ENCODE data around the gene SEMA4B. TPM values are rescaled to one million over a fixed set of nuclear protein-coding genes. Genes with fewer than 3 reads are reported as not detected.

SEMA4B gene
- total RNA-seq, 5 donors from 2014 or later (not counting 1 experiment from before 2014, with no cell fraction given): 11.7 to 34.7 (median 25.4) TPM

GRCh38 chr15:90202929-90203328, 1.8 kb downstream of the SEMA4B start:
- H3K9me3 ChIP-seq: no peaks in the 10 kb centered on the region
- H3K36me3 ChIP-seq (ENCODE audit: control insufficient read depth in 2 of 2, extremely low read depth in 1 of 2, insufficient read depth in 1 of 2, low read length in 1 of 2): peaks cover 0 to 8% of the 10 kb centered on the region in 2 donors
- Mint-ChIP-seq H3K4me1 (peaks cover 21 to 29% (median 22%) of the 10 kb centered on the region in 3 donors), H3K36me3 (peaks cover 9% of the 10 kb centered on the region), H3K27me3 (no peaks in the 10 kb centered on the region), H3K27ac (peak overlapping the region; percentile 11 to 70), H3K9me3 (no peaks in the 10 kb centered on the region), H3K4me3 (peak overlapping the region; percentile 84 to 96 (median 91))
- no peak overlapping the region for H3K27ac ChIP-seq (ENCODE audit: low read length)
- H3K4me3 ChIP-seq (ENCODE audit: control insufficient read depth in 1 of 2, extremely low read depth in 1 of 2, low read length in 1 of 2): no peak overlapping the region
- peaks cover 0 to 4% of the 10 kb centered on the region in 2 experiments for H3K27me3 ChIP-seq (replicated peaks in 1 of 2; ENCODE audit: control insufficient read depth in 2 of 2, extremely low read depth in 1 of 2, insufficient read depth in 2 of 2, low read length in 1 of 2)
- POLR2A ChIA-PET: no interaction called here
- CTCF ChIA-PET: interaction anchor here in 1 of 2 donors (0.6 to 0.7 kb wide), 3 partner anchors 18 to 1125 kb away, joined by 3 to 4 read pairs (median 3); no protein-coding TSS in a partner anchor
- ATAC-seq (replicated peaks in 1 of 4) (no peak), DNase-seq (no peak)
- 100% methylated on average over 4 of the region's 4 CpGs for whole genome bisulfite sequencing (ENCODE audit: insufficient coverage)
- peaks cover 13 to 26% of the 10 kb centered on the region in 2 experiments for H3K4me1 ChIP-seq (ENCODE audit: control insufficient read depth in 1 of 2, extremely low read depth in 1 of 2, insufficient read depth in 2 of 2, low read length in 2 of 2)

GRCh38 chr15:90203473-90203872, 2.3 kb downstream of the SEMA4B start:
- peaks cover 13 to 26% of the 10 kb centered on the region in 2 experiments for H3K4me1 ChIP-seq (ENCODE audit: control insufficient read depth in 1 of 2, extremely low read depth in 1 of 2, insufficient read depth in 2 of 2, low read length in 2 of 2)
- ChIA-PET CTCF (interaction anchor here in 1 of 2 donors (0.6 to 0.7 kb wide), 2 partner anchors 18 to 1125 kb away, joined by 3 read pairs; no protein-coding TSS in a partner anchor), POLR2A (no interaction called here)
- WGBS (ENCODE audit: insufficient coverage): 94% methylated on average over 4 of the region's 7 CpGs
- H3K9me3 ChIP-seq: no peaks in the 10 kb centered on the region
- H3K27ac ChIP-seq (ENCODE audit: low read length): no peak overlapping the region
- peak overlapping the region in 1 of 2 donors; percentile 11 for H3K27ac Mint-ChIP-seq
- no peaks in the 10 kb centered on the region for H3K27me3 Mint-ChIP-seq
- H3K4me3 Mint-ChIP-seq: peak overlapping the region in 1 of 3 donors; percentile 96
- H3K36me3 Mint-ChIP-seq: peaks cover 9% of the 10 kb centered on the region
- peaks cover 21 to 27% (median 24%) of the 10 kb centered on the region in 3 donors for H3K4me1 Mint-ChIP-seq
- DNase-seq: no peak
- H3K36me3 ChIP-seq (ENCODE audit: control insufficient read depth in 2 of 2, extremely low read depth in 1 of 2, insufficient read depth in 1 of 2, low read length in 1 of 2): peaks cover 0 to 8% of the 10 kb centered on the region in 2 donors
- H3K27me3 ChIP-seq (replicated peaks in 1 of 2; ENCODE audit: control insufficient read depth in 2 of 2, extremely low read depth in 1 of 2, insufficient read depth in 2 of 2, low read length in 1 of 2): peaks cover 0 to 4% of the 10 kb centered on the region in 2 experiments
- H3K9me3 Mint-ChIP-seq: no peaks in the 10 kb centered on the region
- no peak for ATAC-seq (replicated peaks in 1 of 4)
- H3K4me3 ChIP-seq (ENCODE audit: control insufficient read depth in 1 of 2, extremely low read depth in 1 of 2, low read length in 1 of 2): no peak overlapping the region

GRCh38 chr15:90203922-90204321, 2.8 kb downstream of the SEMA4B start:
- Mint-ChIP-seq H3K27me3 (no peaks in the 10 kb centered on the region), H3K4me1 (peaks cover 23 to 28% (median 27%) of the 10 kb centered on the region in 3 donors), H3K4me3 (no peak overlapping the region), H3K27ac (no peak overlapping the region), H3K36me3 (peaks cover 9% of the 10 kb centered on the region), H3K9me3 (no peaks in the 10 kb centered on the region)
- H3K4me1 ChIP-seq (ENCODE audit: control insufficient read depth in 1 of 2, extremely low read depth in 1 of 2, insufficient read depth in 2 of 2, low read length in 2 of 2): peaks cover 13 to 26% of the 10 kb centered on the region in 2 experiments
- H3K4me3 ChIP-seq (ENCODE audit: control insufficient read depth in 1 of 2, extremely low read depth in 1 of 2, low read length in 1 of 2): no peak overlapping the region
- DNase-seq: no peak
- H3K36me3 ChIP-seq (ENCODE audit: control insufficient read depth in 2 of 2, extremely low read depth in 1 of 2, insufficient read depth in 1 of 2, low read length in 1 of 2): peaks cover 0 to 8% of the 10 kb centered on the region in 2 donors
- POLR2A ChIA-PET: interaction anchor here in 1 of 2 donors (0.7 kb wide), 1 partner anchor 622 kb away, joined by 4 read pairs; no protein-coding TSS in a partner anchor
- CTCF ChIA-PET: no interaction called here
- H3K27ac ChIP-seq (ENCODE audit: low read length): no peak overlapping the region
- H3K27me3 ChIP-seq (replicated peaks in 1 of 2; ENCODE audit: control insufficient read depth in 2 of 2, extremely low read depth in 1 of 2, insufficient read depth in 2 of 2, low read length in 1 of 2): peaks cover 0 to 4% of the 10 kb centered on the region in 2 experiments
- no peaks in the 10 kb centered on the region for H3K9me3 ChIP-seq
- ATAC-seq (replicated peaks in 1 of 4): no peak
- 94% methylated on average over 5 of the region's 8 CpGs for WGBS (ENCODE audit: insufficient coverage)

- H3K36me3 Mint-ChIP-seq: peaks cover 18% of the 10 kb centered on the region
- no peaks in the 10 kb centered on the region for H3K9me3 Mint-ChIP-seq
- H3K4me1 Mint-ChIP-seq: peaks cover 29 to 36% (median 35%) of the 10 kb centered on the region in 3 donors
- no peak for DNase-seq
- peaks cover 13 to 34% of the 10 kb centered on the region in 2 experiments for H3K4me1 ChIP-seq (ENCODE audit: control insufficient read depth in 1 of 2, extremely low read depth in 1 of 2, insufficient read depth in 2 of 2, low read length in 2 of 2)
- H3K27me3 Mint-ChIP-seq: no peaks in the 10 kb centered on the region
- POLR2A ChIA-PET: interaction anchor here in 1 of 2 donors (0.6 to 1.7 kb wide), 2 partner anchors 10 to 12 kb away, joined by 4 to 5 read pairs; no protein-coding TSS in a partner anchor
- no peak for ATAC-seq (replicated peaks in 1 of 4)
- peaks cover 0 to 4% of the 10 kb centered on the region in 2 experiments for H3K27me3 ChIP-seq (replicated peaks in 1 of 2; ENCODE audit: control insufficient read depth in 2 of 2, extremely low read depth in 1 of 2, insufficient read depth in 2 of 2, low read length in 1 of 2)
- H3K4me3 ChIP-seq (ENCODE audit: control insufficient read depth in 1 of 2, extremely low read depth in 1 of 2, low read length in 1 of 2): no peak overlapping the region
- H3K36me3 ChIP-seq (ENCODE audit: control insufficient read depth in 2 of 2, extremely low read depth in 1 of 2, insufficient read depth in 1 of 2, low read length in 1 of 2): peaks cover under 1 to 10% of the 10 kb centered on the region in 2 donors
- H3K4me3 Mint-ChIP-seq: no peak overlapping the region
- CTCF ChIA-PET: no interaction called here
- no peak overlapping the region for H3K27ac ChIP-seq (ENCODE audit: low read length)
- H3K9me3 ChIP-seq: no peaks in the 10 kb centered on the region
- 96% methylated on average over 9 of the region's 10 CpGs for WGBS (ENCODE audit: insufficient coverage)
- no peak overlapping the region for H3K27ac Mint-ChIP-seq
Observed at GRCh38 chr15:90205050-90205848, 4.1 kb downstream of the SEMA4B start.

- CTCF ChIA-PET: no interaction called here
- Histone ChIP-seq H3K36me3 (ENCODE audit: control insufficient read depth in 2 of 2, extremely low read depth in 1 of 2, insufficient read depth in 1 of 2, low read length in 1 of 2) (peaks cover 6 to 11% of the 10 kb centered on the region in 2 donors), H3K4me3 (ENCODE audit: control insufficient read depth in 1 of 2, extremely low read depth in 1 of 2, low read length in 1 of 2) (no peak overlapping the region), H3K27me3 (replicated peaks in 1 of 2; ENCODE audit: control insufficient read depth in 2 of 2, extremely low read depth in 1 of 2, insufficient read depth in 2 of 2, low read length in 1 of 2) (peaks cover 0 to 4% of the 10 kb centered on the region in 2 experiments), H3K27ac (ENCODE audit: low read length) (no peak overlapping the region), H3K4me1 (ENCODE audit: control insufficient read depth in 1 of 2, extremely low read depth in 1 of 2, insufficient read depth in 2 of 2, low read length in 2 of 2) (peaks cover 13 to 29% of the 10 kb centered on the region in 2 experiments), H3K9me3 (no peaks in the 10 kb centered on the region)
- Mint-ChIP-seq H3K27me3 (no peaks in the 10 kb centered on the region), H3K9me3 (no peaks in the 10 kb centered on the region), H3K36me3 (peaks cover 23% of the 10 kb centered on the region), H3K4me3 (no peak overlapping the region), H3K27ac (no peak overlapping the region), H3K4me1 (peaks cover 28 to 37% (median 37%) of the 10 kb centered on the region in 3 donors)
- WGBS (ENCODE audit: insufficient coverage): 100% methylated on average over 3 of the region's 5 CpGs
- ATAC-seq (replicated peaks in 1 of 4) (no peak), DNase-seq (no peak)
- POLR2A ChIA-PET: interaction anchor here in 1 of 2 donors (0.5 to 1.7 kb wide), 3 partner anchors 9 to 52 kb away, joined by 4 to 5 read pairs (median 4); no protein-coding TSS in a partner anchor
Observed at GRCh38 chr15:90205886-90206285, 4.8 kb downstream of the SEMA4B start.

- no peaks in the 10 kb centered on the region for H3K9me3 Mint-ChIP-seq
- H3K4me3 Mint-ChIP-seq: no peak overlapping the region
- Histone ChIP-seq H3K9me3 (no peaks in the 10 kb centered on the region), H3K4me3 (ENCODE audit: control insufficient read depth in 1 of 2, extremely low read depth in 1 of 2, low read length in 1 of 2) (no peak overlapping the region), H3K4me1 (ENCODE audit: control insufficient read depth in 1 of 2, extremely low read depth in 1 of 2, insufficient read depth in 2 of 2, low read length in 2 of 2) (peaks cover 7 to 35% of the 10 kb centered on the region in 2 experiments), H3K27me3 (replicated peaks in 1 of 2; ENCODE audit: control insufficient read depth in 2 of 2, extremely low read depth in 1 of 2, insufficient read depth in 2 of 2, low read length in 1 of 2) (no peaks in the 10 kb centered on the region), H3K27ac (ENCODE audit: low read length) (no peak overlapping the region), H3K36me3 (ENCODE audit: control insufficient read depth in 2 of 2, extremely low read depth in 1 of 2, insufficient read depth in 1 of 2, low read length in 1 of 2) (peaks cover 6 to 13% of the 10 kb centered on the region in 2 donors)
- H3K27me3 Mint-ChIP-seq: no peaks in the 10 kb centered on the region
- H3K27ac Mint-ChIP-seq: no peak overlapping the region
- 83% methylated on average over 1 of the region's 6 CpGs for WGBS (ENCODE audit: insufficient coverage)
- peaks cover 23% of the 10 kb centered on the region for H3K36me3 Mint-ChIP-seq
- ChIA-PET CTCF (interaction anchor here in 1 of 2 donors (1.0 kb wide), 1 partner anchor 41 kb away, joined by 3 read pairs; no protein-coding TSS in a partner anchor), POLR2A (no interaction called here)
- no peak for ATAC-seq (replicated peaks in 1 of 4)
- H3K4me1 Mint-ChIP-seq: peaks cover 30 to 48% (median 42%) of the 10 kb centered on the region in 3 donors
- DNase-seq: no peak
Observed at GRCh38 chr15:90207252-90207651, 6.1 kb downstream of the SEMA4B start.
